Keratinocyte (primary cell): ENCODE data around the gene JSRP1. TPM values are rescaled to one million over a fixed set of nuclear protein-coding genes. Genes with fewer than 3 reads are reported as not detected.

Source experiments
- DNase-seq: peaks from one replicate; pipeline ENCODE4 v3.0.0-alpha.2; 2011; ENCODE audit warnings: low read depth, missing footprints, low spot score
- FAIRE-seq: peaks from 2 replicates; lab custom pipeline; 2011; peaks lifted over from hg19 to GRCh38; lab: Jason Lieb, UNC
- H2AFZ ChIP-seq: 2 replicates; pipeline ENCODE4 v1.6.0; 2012; ENCODE audit warnings: low read length, control low read depth, inconsistent platforms; ENCODE audit not compliant: control insufficient read depth
- H3K27ac ChIP-seq: 2 replicates; pipeline ENCODE4 v1.5.1; 2011; ENCODE audit warnings: low read length; ENCODE audit not compliant: control insufficient read depth, insufficient read depth
- H3K27me3 ChIP-seq: 3 replicates; pipeline ENCODE4 v1.6.0; 2011; ENCODE audit warnings: low read length; ENCODE audit not compliant: control insufficient read depth, insufficient read depth; ENCODE audit errors: extremely low read depth
- H3K36me3 ChIP-seq, 2 experiments: 2 replicates in 1 of 2; 3 replicates in 1 of 2; pipeline ENCODE4 v1.5.1; 2011; ENCODE audit warnings: low read length in 2 of 2, mild to moderate bottlenecking in 1 of 2; ENCODE audit not compliant: control insufficient read depth in 2 of 2, insufficient read depth in 2 of 2; ENCODE audit errors: extremely low read depth in 1 of 2
- H3K4me1 ChIP-seq: 3 replicates; pipeline ENCODE4 v1.5.1; 2011; ENCODE audit warnings: low read length; ENCODE audit not compliant: control insufficient read depth, insufficient read depth; ENCODE audit errors: extremely low read depth
- H3K4me2 ChIP-seq: 3 replicates; pipeline ENCODE4 v1.6.0; 2011; ENCODE audit warnings: low read depth, low read length; ENCODE audit not compliant: control insufficient read depth, insufficient read depth; ENCODE audit errors: extremely low read depth
- H3K4me3 ChIP-seq, 3 experiments: fragments of 200-600 bp in 1 of 3; sonication (generic) in 1 of 3; 2 replicates in 2 of 3; 3 replicates in 1 of 3; pipeline ENCODE4 v1.5.1; 2011 to 2016; ENCODE audit warnings: low read length in 3 of 3, mild to moderate bottlenecking in 3 of 3, control low read depth in 2 of 3, inconsistent platforms in 1 of 3, low read depth in 1 of 3, mixed read lengths in 1 of 3, mixed run types in 1 of 3, moderate library complexity in 1 of 3; ENCODE audit not compliant: control insufficient read depth in 2 of 3, insufficient read depth in 2 of 3; ENCODE audit errors: extremely low read depth in 1 of 3
- H3K79me2 ChIP-seq: 2 replicates; pipeline ENCODE4 v1.6.0; 2012; ENCODE audit warnings: low read length; ENCODE audit not compliant: control insufficient read depth, insufficient read depth
- H3K9ac ChIP-seq: 3 replicates; pipeline ENCODE4 v1.6.0; 2011; ENCODE audit warnings: low read length; ENCODE audit not compliant: control insufficient read depth, insufficient read depth; ENCODE audit errors: extremely low read depth
- H3K9me1 ChIP-seq: 3 replicates; pipeline ENCODE4 v1.6.0; 2011; ENCODE audit warnings: low read length; ENCODE audit not compliant: control insufficient read depth, insufficient read depth; ENCODE audit errors: extremely low read depth
- H3K9me3 ChIP-seq: 2 replicates; pipeline ENCODE4 v1.5.1; 2012; ENCODE audit warnings: low read depth, low read length; ENCODE audit not compliant: control insufficient read depth
- H4K20me1 ChIP-seq: 3 replicates; pipeline ENCODE4 v1.6.0; 2011; ENCODE audit warnings: low read length; ENCODE audit not compliant: control insufficient read depth, insufficient read depth; ENCODE audit errors: extremely low read depth
- CTCF ChIP-seq, 3 experiments: IDR thresholded peaks in 1 of 3; conservative IDR thresholded peaks in 1 of 3; optimal IDR thresholded peaks in 1 of 3; 2 replicates in 2 of 3; 3 replicates in 1 of 3; pipeline versions ENCODE3 to v1.5.1; 2011; ENCODE audit warnings: low read length in 3 of 3, mild to moderate bottlenecking in 3 of 3, moderate library complexity in 2 of 3, control low read depth in 1 of 3, inconsistent platforms in 1 of 3; ENCODE audit not compliant: insufficient read depth in 2 of 3; ENCODE audit errors: extremely low read depth in 1 of 3
- EZH2 ChIP-seq: IDR thresholded peaks from one replicate; pipeline ENCODE4 v1.6.1; 2012; ENCODE audit warnings: inconsistent platforms, mild to moderate bottlenecking, low read length, moderate library complexity
- dilution Hi-C: fragments of 300-500 bp; cut with MboI; formaldehyde crosslinking; loops from one replicate; pipeline ENCODE4 v1.7.0; 2020; ENCODE audit warnings: low sequenced_read_pairs; ENCODE audit not compliant: extremely low pct_ligation_motif_present
- polyA plus RNA-seq, 5 experiments: library from polyadenylated mRNA; depleted of rRNA in 3 of 5; stranded (reverse) in 3 of 5; stranded (forward) in 1 of 5; unstranded in 1 of 5; fragments of >200 nt; gene quantifications; 1 replicate in 1 of 5; 2 replicates in 3 of 5; 3 replicates in 1 of 5; pipeline versions ENCODE4 v1.2.1 to v1.2.3, GENCODE V29; 2011 to 2012; ENCODE audit warnings: missing spikeins in 2 of 5, low read depth in 1 of 5, low replicate concordance in 1 of 5

Gene JSRP1
- polyA plus RNA-seq, 1 donor (not counting 4 experiments of a cell fraction or from before 2014, with no cell fraction given): not detected

- FAIRE-seq: no peak
- Histone ChIP-seq H3K9ac (no peak overlapping the region), H2AFZ (no peak overlapping the region), H3K36me3 (peaks cover 21 to 29% of the 10 kb centered on the region in 2 experiments), H3K27ac (no peak overlapping the region), H3K4me3 (no peak overlapping the region), H3K79me2 (no peaks in the 10 kb centered on the region), H3K9me3 (no peaks in the 10 kb centered on the region), H3K4me1 (no peaks in the 10 kb centered on the region), H3K4me2 (no peak overlapping the region), H3K9me1 (no peaks in the 10 kb centered on the region), H3K27me3 (no peaks in the 10 kb centered on the region), H4K20me1 (peaks cover 7% of the 10 kb centered on the region)
- no peak for TF ChIP-seq CTCF (optimal IDR thresholded peaks at IDR 0.05 in 1 of 3, IDR thresholded peaks at IDR 0.05 in 1 of 3, conservative IDR thresholded peaks at IDR 0.05 in 1 of 3; ENCODE audit: extremely low read depth in 1 of 3, insufficient read depth in 2 of 3, low read length in 3 of 3)
- no peak for TF ChIP-seq EZH2
- DNase-seq: no peak
- dilution Hi-C loops: no loop called here
Observed at GRCh38 chr19:2223959-2224358, 32.3 kb downstream of the JSRP1 start.

GRCh38 chr19:2223391-2223790 lies 32.8 kb downstream of the JSRP1 start:
- H3K4me2 ChIP-seq: no peak overlapping the region
- H3K27me3 ChIP-seq: no peaks in the 10 kb centered on the region
- dilution Hi-C loops: no loop called here
- H3K27ac ChIP-seq: no peak overlapping the region
- no peak overlapping the region for H2AFZ ChIP-seq
- peaks cover 4% of the 10 kb centered on the region for H4K20me1 ChIP-seq
- no peaks in the 10 kb centered on the region for H3K9me1 ChIP-seq
- no peak for TF ChIP-seq CTCF (optimal IDR thresholded peaks at IDR 0.05 in 1 of 3, IDR thresholded peaks at IDR 0.05 in 1 of 3, conservative IDR thresholded peaks at IDR 0.05 in 1 of 3; ENCODE audit: extremely low read depth in 1 of 3, insufficient read depth in 2 of 3, low read length in 3 of 3)
- TF ChIP-seq EZH2: no peak
- no peaks in the 10 kb centered on the region for H3K9me3 ChIP-seq
- H3K9ac ChIP-seq: no peak overlapping the region
- peaks cover 20 to 26% of the 10 kb centered on the region in 2 experiments for H3K36me3 ChIP-seq
- no peak overlapping the region for H3K4me3 ChIP-seq
- no peak for FAIRE-seq
- DNase-seq: no peak
- no peaks in the 10 kb centered on the region for H3K79me2 ChIP-seq
- H3K4me1 ChIP-seq: no peaks in the 10 kb centered on the region
